GM21786 (cell line): Measurements from ENCODE around the gene DNAJC5.

Source experiments
- ATAC-seq: cut with Tn5 transposase; IDR thresholded peaks from one replicate; pipeline ENCODE4 v1.9.1; 2021; ENCODE audit not compliant: unreplicated experiment

The DNAJC5 gene

GRCh38 chr20:63939061-63939935 lies 44.4 kb downstream of the DNAJC5 start:
- ATAC-seq, result no peak

GRCh38 chr20:63940071-63940471 lies 45.1 kb downstream of the DNAJC5 start:
- ATAC-seq, result no peak

- ATAC-seq, result no peak
Observed at GRCh38 chr20:63940472-63941266, 45.7 kb downstream of the DNAJC5 start.

GRCh38 chr20:63941282-63942081 lies 46.6 kb downstream of the DNAJC5 start:
- no peak for ATAC-seq

GRCh38 chr20:63942250-63942951 lies 47.5 kb downstream of the DNAJC5 start:
- ATAC-seq, result no peak

GRCh38 chr20:63942969-63943807 lies 48.3 kb downstream of the DNAJC5 start:
- no peak for ATAC-seq

- no peak for ATAC-seq
Observed at GRCh38 chr20:63943808-63944077, 48.8 kb downstream of the DNAJC5 start.

GRCh38 chr20:63944078-63944941 lies 49.4 kb downstream of the DNAJC5 start:
- ATAC-seq, result no peak

GRCh38 chr20:63945031-63945658 lies 50.2 kb downstream of the DNAJC5 start:
- ATAC-seq, result no peak

- no peak for ATAC-seq
Observed at GRCh38 chr20:63945921-63946920, 51.3 kb downstream of the DNAJC5 start.

GRCh38 chr20:63946986-63947637 lies 52.2 kb downstream of the DNAJC5 start:
- no peak for ATAC-seq

- no peak for ATAC-seq
Observed at GRCh38 chr20:63947638-63948456, 52.9 kb downstream of the DNAJC5 start.

GRCh38 chr20:63950701-63951397 lies 55.9 kb downstream of the DNAJC5 start:
- ATAC-seq, result no peak

GRCh38 chr20:63951398-63952209 lies 56.7 kb downstream of the DNAJC5 start:
- ATAC-seq, result no peak

GRCh38 chr20:63952210-63952535 lies 57.2 kb downstream of the DNAJC5 start:
- ATAC-seq, result no peak
